GM18868 (cell line): ENCODE results near the gene THAP7.
"Not testable (repeated sequence)": the region's sequence is repeated elsewhere in the genome, so short reads cannot be mapped to it uniquely, and the experiment has no call there.

ENCODE experiments used
- ATAC-seq: cut with Tn5 transposase; IDR thresholded peaks from one replicate; pipeline ENCODE4 v1.9.1; 2021; ENCODE audit warnings: mild to moderate bottlenecking, moderate library complexity; ENCODE audit not compliant: unreplicated experiment

The THAP7 gene

DNA sequence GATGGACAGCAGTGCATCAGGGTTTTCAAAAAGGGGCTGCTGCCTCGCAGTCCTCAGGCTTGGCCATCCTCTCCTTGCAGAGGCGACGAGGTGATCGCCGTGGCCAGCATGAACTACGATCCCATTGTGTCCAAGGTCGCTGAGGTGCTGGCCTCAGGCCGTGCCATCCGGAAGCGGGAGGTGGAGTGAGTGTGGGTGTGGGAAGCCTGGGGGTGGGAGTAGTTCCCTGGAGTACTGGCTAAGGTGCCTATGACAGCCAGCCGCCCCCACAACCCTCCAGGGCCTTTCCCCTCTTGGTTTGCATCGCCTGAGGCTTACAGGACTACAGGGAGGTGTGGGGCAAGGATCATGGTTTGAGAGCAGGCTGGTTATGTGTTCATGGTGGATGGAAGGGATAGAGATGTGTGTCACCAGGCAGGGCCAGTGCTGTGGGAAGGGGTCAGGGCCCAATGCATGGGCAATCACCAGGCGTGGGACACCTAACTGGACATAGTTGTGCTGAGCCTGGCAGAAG is 21.9 kb downstream of the THAP7 start:
- ATAC-seq, result no peak

DNA sequence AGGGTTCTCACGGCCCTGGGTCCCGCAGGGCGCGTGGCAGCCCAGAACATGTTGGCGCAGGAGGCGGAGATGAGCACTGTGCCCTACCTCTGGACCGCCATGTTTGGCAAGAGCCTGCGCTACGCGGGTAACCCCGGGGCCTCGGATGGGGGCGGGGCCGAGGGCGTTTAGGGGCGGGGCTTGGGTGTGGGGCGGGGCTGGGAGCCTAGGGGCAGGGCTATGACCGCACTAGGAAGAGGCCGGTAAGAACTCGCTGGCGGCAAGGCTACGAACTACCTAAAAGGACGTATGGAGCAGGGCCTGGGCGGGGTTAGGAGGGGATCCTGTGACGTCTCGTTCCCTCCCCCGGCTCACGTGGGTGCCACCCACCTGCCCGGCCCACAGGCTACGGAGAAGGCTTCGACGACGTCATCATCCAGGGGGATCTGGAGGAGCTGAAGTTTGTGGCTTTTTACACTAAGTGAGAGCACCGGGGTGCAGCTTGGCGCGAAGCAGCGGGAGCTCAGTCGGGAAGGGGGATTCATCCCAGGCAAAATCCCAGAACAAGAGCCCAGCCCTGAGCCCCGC is 22.6 kb downstream of the THAP7 start:
- ATAC-seq, result no peak

DNA sequence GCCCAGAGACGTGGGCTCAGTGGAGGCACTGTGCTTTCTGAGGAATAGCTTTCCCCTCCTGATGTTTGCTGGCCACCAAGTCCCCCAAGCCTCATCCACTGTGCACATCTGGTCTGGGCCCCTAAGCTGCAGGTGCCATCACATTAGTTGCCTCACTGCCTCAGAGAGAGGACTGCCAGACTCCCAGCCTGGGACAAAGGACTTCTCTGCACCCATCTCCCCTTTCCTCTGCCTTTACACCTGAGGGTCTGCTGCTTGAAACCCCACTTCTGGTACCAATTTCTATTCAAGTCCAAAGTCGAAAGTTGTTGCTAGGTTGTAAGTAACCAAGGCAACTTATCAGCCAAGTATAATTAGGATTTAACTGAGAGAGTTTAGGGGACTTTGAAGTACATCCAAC is 23.5 kb downstream of the THAP7 start:
- no peak for ATAC-seq

DNA sequence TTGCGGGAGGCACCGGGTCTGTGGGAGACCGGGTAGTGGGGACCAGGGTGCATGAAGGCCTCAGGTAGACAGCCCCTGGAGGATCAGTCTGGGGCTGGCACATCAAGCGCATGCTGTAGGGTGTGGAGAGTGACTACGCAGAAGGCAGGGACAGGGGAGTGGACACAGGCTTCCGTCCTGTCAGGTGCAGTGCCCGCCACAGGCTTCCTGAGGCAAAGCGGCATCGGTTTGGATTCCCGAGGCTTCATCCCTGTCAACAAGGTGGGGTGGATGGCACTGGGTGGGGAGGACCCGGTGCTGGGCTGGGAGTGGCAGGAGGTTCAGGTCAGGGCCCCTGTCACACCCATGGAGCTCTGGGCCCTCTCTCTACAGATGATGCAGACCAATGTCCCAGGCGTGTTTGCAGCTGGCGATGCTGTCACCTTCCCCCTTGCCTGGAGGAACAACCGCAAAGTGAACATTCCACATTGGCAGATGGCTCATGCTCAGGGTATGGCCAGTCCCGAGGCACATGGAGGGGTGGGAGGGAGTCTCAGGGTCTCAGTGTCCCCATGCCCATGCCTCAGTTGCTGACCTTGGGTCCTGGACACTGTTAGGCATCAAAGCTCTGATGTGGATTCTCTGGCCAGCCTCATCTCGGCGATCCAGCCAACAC is 24.3 kb downstream of the THAP7 start:
- ATAC-seq, result no peak

DNA sequence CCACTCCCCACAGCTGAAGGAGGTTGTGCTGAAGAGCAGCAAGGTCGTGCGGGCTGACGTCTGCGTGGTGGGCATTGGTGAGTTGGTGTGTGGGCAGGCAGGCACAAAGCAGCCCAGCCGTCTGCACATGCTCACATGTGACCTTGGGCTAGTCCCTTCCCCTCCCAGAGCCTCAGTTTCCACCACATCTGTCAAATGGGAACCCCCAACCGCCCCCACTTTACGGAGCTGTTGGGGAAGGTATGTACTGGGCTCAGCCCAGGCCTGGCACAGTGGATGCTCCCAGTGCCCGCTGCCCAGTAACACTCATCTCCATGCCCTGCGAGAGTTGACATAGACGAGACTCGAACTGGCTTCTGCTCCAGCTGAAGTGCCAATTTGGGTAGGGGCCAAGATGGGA is 24.9 kb downstream of the THAP7 start:
- ATAC-seq, result no peak

DNA sequence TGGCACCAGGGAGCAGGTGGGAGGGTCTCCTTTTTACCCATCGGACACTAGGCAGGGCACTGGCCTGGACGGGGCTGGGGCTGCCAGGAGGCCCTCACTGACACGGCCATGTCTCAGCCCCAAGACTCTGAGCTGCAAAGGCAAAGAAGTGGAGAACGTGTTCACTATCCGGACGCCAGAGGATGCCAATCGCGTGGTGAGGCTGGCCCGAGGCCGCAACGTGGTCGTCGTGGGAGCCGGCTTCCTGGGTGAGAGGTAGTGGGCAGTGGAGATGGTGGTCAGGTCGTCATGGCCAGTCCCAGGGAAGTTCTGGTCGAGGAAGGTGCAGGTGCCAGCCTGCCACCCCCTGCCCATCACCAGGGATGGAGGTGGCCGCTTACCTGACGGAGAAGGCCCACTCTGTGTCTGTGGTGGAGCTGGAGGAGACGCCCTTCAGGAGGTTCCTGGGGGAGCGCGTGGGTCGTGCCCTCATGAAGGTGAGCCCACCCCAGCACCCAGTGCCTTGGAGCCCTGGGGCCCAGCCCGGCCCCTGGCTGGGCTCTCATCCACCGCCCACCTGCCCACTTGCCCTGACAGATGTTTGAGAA is 25.5 kb downstream of the THAP7 start:
- ATAC-seq, result no peak

DNA sequence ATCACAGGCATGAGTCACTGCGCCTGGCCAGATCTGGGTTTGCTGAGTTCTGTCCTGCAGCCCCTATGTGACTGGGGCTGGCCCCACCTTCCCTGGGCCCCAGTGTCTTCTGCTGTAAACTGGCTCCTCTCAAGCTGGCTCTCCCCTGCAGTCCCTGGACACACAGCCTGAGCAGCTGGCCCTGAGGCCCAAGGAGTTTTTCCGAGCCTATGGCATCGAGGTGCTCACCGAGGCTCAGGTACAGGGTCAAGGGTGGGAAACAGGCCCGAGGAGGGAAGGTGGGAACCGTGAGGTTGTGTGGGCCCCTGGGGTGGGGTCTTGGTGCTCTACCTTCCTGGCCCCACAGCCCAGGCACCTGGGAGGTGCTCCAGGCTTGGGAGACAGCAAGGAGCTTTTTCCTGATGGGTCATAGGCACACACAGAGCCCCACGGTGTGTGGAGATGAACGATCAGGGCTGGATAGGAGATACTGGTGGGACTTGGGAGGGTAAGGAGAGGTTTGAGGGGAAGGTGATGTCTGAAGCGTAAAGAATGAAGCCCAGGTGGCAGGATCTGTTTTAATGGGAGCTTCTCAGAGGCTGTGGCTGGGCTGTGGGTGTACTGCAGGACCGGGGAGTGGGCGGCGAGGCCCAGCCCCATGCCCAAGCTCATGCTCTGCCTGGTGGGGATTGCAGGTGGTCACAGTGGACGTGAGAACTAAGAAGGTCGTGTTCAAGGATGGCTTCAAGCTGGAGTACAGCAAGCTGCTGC is 26.2 kb downstream of the THAP7 start:
- ATAC-seq, result no peak

DNA sequence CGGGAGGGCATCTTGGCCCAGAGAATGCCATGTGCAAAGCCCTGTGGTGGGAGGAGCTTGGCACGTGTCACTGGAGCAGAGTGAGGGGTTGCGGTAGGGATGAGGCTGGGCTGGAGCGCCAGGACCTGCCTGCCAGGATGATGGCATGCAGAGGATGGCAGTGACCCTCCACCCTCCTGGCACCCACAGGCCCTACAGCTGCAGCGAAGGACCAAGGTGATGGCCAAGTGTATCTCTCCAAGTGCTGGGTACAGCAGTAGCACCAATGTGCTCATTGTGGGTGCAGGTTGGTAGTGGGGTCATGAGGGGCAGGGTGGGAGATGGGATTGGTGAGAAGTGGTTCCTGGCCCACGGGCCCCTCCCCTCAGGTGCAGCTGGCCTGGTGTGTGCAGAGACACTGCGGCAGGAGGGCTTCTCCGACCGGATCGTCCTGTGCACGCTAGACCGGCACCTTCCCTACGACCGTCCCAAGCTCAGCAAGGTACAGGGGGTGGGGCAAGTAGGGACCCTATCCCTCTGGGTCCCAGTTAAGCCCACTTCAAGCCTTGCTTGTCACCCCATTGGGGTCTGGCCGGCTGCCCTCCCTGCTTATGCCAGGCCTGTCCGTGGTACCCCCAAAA is 27.5 kb downstream of the THAP7 start:
- no peak for ATAC-seq

DNA sequence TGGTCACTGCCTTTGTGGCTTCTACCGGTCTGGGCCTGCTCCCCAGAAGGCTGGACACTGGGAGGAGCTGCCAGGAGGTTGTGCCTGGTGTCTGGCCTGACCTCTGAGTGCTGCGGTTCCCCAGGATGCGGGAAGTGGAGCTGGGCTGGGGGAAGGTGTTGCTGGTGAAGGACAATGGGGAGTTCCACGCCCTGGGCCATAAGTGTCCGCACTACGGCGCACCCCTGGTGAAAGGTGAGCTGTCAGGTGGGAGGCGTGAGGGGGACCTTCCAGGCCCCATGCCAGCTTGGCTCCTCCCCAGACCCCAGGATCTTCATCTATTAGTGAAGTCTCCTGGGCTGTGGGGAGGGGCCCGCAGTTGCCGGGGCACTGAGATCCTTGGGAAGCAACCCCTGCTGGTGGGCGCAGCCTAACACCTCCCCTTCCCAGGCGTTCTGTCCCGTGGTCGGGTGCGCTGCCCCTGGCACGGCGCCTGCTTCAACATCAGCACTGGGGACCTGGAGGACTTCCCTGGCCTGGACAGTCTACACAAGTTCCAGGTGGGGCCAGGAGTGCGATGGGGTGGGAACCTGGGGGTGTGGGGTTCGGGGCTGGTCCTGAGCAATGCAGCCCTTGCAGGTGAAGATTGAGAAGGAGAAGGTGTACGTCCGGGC is 28.2 kb downstream of the THAP7 start:
- no peak for ATAC-seq

DNA sequence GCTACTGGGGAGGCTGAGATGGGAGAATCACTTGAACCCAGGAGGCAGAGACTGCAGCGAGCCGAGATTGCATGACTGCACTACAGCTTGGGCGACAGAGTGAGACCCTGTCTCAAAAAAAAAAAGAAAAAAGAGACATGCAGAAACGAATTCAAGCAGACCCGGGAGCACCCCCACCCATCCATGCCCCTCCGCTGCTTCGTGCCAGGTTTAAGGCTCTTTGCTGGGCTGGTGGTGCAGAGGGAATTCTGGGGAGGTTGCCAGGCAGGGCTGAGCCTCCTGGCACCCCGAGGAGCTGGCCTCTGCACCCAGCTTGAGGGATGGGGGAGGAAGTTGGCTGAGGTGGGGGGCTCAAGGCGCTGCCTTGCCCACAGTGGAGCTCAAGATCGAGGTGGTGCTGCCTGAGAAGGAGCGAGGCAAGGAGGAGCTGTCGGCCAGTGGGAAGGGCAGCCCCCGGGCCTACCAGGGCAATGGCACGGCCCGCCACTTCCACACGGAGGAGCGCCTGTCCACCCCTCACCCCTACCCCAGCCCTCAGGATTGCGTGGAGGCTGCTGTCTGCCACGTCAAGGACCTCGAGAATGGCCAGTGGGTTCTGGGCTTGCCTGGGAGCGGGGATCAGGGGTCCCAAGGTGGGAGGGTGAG is 28.9 kb downstream of the THAP7 start:
- no peak for ATAC-seq

DNA sequence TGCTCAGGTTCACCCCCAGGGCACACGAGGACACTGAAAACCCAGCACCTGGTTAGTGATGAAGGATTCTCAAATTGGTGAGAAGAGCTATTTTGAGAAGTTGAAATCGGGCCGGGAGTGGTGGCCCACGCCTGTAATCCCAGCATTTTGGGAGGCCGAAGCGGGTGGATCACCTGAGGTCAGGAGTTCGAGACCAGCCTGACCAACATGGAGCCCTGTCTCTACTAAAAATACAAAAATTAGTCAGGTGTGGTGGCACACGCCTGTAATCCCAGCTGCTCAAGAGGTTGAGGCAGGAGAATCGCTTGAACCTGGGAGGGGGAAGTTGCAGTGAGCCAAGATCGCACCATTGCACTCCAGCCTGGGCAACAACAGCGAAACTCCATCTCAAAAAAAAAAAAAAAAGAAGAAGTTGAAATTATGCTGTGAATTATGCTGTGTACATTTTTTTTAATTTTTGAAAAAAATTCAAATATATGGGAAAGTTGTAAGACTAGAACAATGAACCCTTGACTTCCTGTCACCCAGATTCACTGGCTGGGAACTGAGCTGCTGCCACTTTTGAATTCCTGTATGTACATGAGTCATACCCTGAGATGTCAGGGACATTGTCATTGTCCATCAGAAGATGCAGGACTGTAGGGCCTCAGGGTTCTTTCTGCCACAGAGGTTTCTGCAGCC is 29.8 kb downstream of the THAP7 start:
- not testable (repeated sequence) for ATAC-seq

DNA sequence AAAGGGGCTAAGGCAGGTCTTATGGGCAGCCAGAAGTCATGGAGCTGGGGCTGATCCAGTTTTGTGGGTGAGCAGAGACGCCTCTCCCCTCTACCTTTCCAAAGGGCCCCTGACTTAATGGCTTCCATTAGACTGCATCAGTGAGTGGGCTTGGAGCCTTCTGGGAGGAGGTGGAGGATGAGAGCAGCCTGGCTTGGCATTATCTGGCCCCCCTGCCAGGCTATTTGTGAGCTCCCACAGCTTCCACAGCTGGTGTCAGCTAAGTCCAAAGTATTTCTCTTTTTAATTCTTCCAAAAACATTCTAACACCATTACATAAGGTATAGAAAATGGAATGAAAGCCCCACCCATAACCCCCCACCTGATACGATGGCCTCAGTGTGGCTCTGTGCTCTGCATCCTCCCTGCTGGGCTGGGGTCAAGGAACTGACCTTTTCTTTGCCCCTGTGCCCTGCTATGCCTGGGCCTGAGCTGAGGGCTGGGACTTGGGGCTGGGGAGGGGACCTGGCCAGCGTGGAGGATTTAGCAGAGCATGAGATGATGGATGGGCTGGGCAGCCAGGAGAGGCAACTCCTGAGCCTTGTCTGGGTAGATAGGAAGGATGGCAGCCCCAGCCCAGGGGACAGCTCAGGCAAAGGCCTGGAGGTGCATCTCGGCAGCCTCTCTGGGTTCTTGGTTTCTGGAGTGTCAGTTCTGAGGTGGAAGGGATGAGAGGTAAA is 30.8 kb downstream of the THAP7 start:
- no peak for ATAC-seq

DNA sequence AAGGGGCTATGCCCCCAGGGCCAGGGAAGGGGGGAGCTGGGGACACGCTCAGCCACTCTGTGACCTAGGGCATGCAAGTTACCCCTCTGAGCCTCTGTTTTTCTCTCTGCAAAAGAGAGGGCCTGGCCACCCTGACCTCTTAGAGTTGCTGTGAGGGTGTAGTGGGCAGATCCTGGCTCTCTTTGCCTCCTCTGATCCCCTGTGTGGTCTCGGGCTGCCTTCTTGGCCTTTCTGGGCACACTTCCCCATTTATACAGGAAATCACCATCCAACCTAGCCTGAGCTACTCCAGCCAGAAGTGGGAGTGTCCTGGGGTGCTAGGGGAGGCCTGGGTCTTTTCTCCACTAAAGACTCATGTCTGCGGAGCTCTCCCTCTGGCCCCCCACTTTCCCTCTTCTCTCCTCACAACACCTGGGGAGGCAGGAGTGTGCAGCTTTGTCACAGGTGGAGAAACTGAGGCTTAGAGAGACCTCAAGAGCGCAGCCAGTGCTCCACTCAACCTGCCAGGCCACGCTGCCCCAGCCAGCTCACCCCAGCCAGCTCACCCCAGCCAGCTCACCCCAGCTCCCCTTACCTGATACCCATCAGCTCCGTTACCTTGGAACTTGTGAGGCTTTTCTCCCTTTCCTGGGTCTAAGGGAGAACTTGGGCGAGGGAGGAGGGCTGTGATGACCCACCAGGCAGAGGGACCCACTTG is 33.5 kb downstream of the THAP7 start:
- no peak for ATAC-seq

DNA sequence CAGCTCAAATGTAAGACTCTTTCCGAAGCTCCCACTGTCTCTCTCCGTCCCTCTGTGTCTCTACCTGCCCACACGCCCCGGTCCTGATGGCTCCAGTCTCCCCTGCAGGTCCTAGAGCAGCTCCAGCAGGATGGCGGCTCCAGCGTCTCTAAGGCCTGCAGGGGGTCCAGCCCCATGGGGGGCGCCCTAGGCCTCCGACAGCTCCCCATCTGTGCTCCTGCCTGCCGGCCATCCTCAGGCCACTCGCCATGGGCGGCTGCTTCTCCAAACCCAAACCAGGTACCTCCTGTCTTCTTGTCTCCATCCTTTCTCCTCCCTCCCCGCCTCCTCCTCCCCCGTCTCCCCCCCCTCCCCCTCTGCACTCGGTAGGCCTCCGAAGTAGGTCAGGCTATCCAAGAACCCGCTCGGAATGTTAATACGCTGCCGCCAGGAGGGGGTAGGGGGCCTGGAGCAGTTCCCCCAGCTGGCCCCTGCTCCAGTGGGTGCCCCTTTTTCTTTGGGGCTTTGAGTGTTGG is 34.2 kb downstream of the THAP7 start:
- ATAC-seq, result no peak

DNA sequence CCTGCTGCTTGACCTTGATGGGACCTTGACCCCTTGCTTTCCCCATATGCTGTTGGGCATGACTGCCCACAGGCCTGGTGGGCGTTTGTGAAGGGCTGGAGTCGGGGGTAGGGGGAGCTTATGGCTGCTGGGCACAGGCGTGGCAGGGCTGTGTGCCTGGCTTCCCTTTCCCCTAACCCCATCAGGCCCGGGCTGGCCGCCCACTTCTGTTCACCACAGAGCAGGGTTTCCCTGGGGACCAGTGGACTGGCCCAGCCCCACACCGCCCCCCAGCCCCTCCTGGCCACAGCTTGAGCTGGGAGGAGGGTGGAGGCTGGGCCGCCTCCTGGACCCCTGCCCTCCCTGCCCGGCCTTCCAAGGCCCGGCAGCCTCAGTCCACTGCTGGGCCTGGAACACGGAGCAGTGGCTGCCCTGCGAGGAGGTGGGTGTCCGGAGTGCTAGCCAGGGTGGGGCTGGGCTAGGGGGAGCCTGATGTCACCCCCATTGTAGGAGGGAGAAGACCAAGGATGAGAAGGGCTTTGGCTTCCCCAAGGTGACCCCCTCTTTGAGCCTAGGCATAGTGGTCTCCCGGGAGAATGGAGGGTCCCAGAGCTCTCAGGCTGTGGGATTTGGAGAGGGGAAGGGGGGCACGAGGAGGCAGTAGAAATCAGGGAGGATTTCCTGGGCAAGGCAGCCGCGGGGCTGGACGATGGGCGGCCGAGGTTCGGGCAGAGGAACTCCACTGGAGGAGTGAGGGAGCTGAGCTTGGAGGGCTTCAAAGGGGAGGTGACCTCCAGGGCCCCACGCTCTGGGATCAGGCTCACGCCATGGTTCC is 34.8 kb downstream of the THAP7 start, which contains the start of gene AIFM3:
Gene AIFM3, plus strand, starts transcription at position 373 of the 814 bp plus-strand sequence. CDS start 690 bp downstream, outside the sequence.
- ATAC-seq, result no peak

DNA sequence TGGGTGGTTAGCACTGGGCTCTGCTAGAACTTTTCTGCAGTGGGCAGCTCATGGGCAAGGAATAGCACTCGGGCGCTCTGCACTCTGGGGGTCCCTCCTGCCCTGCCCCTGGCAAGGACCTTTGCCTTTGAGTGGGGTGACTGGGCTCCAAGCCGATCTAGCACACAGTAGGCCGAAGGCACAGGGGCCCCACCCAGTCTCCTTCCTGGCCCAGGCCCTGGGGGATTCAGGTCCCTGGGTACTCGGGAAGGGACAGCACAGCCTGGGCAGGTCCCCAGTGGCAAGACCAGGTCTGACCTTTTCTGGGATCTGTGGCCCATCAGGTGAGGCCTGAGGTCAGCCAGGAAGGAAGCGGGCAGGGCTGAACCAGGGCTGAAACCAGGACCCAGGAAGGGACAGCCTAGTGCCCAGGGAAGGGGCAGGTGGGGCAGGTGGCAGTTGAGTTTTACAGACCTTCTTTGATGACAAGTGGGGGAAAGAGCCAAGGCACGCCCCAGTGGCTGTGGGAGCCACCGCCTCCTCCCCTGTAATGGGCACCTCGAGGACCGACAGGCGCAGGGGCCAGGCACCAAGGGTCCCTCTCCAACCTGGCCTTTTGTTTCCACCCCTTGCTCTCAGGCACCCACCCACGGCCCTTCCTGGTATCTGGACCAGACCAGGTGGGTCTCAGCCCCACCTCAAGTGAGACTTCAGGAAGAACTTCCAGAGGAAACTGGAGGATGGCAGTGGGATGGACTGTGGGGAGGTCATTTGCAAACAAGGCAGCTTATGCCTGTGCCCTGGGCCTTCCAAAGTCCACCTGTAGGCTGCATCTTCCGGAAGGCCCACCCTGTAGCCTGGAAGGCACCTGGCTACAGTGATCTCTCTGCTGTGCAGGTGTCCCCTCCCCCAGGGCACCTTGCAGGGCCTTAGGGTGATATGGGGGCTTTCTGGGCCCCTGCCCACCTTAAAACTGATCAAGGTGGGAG is 35.7 kb downstream of the THAP7 start:
- no peak for ATAC-seq
